Calu3 (cell line): ENCODE results near the gene DUSP7. TPM values are rescaled to one million over a fixed set of nuclear protein-coding genes. Genes with fewer than 3 reads are reported as not detected.
A peak's percentile ranks its signal among the peaks of the same experiment; 100 is the strongest.

Experiments
- BruUV-seq: library from RNA; stranded (reverse); fragments of 400-500 nt; replicated peaks from 2 replicates; lab custom pipeline; 2021; lab: Mats Ljungman, UMichigan
- CTCF ChIA-PET: fragments of 300-600 bp; sonication (Branson Sonifier 250); formaldehyde crosslinking; loops from one replicate; lab custom pipeline; 2022; ENCODE audit warnings: antibody characterized with exemption; lab: Charles Lee
- DNase-seq: peaks from one replicate; pipeline ENCODE4 v3.0.0; 2022
- H3K27ac Mint-ChIP-seq: one replicate; pipeline ENCODE4 v1.8.0; 2022; ENCODE audit warnings: mixed read lengths; ENCODE audit not compliant: unreplicated experiment
- H3K27me3 Mint-ChIP-seq: one replicate; pipeline ENCODE4 v1.8.0; 2022; ENCODE audit warnings: mixed read lengths; ENCODE audit not compliant: unreplicated experiment
- H3K36me3 Mint-ChIP-seq: one replicate; pipeline ENCODE4 v1.8.0; 2022; ENCODE audit warnings: mild to moderate bottlenecking, moderate library complexity, mixed read lengths; ENCODE audit not compliant: insufficient read depth, unreplicated experiment
- H3K4me1 Mint-ChIP-seq: one replicate; pipeline ENCODE4 v1.8.0; 2022; ENCODE audit warnings: mild to moderate bottlenecking, low read depth, mixed read lengths; ENCODE audit not compliant: unreplicated experiment
- H3K4me3 Mint-ChIP-seq: one replicate; pipeline ENCODE4 v1.8.0; 2022; ENCODE audit warnings: mild to moderate bottlenecking, low read depth, moderate library complexity, mixed read lengths; ENCODE audit not compliant: unreplicated experiment
- H3K9me3 Mint-ChIP-seq: one replicate; pipeline ENCODE4 v1.8.0; 2022; ENCODE audit warnings: low read depth, mixed read lengths; ENCODE audit not compliant: unreplicated experiment
- CTCF ChIP-seq: fragments of 200-600 bp; IDR thresholded peaks from one replicate; pipeline ENCODE4 v1.8.0; 2022; ENCODE audit warnings: antibody characterized with exemption; ENCODE audit not compliant: unreplicated experiment
- intact Hi-C: fragments of 100-400 bp; cut with micrococcal nuclease; formaldehyde crosslinking; loops from one replicate; pipeline ENCODE4 v1.10.0; 2022; ENCODE audit not compliant: unreplicated experiment
- total RNA-seq: library from RNA; stranded (reverse); gene quantifications from 2 replicates; pipeline ENCODE4 v1.2.3, GENCODE V29; 2022

The DUSP7 gene
- total RNA-seq, 1 experiment from 2014 or later, result 7.7 TPM

GRCh38 chr3:52047295-52047960, 8.9 kb downstream of the DUSP7 start:
- intact Hi-C loops, result no loop called here
- Mint-ChIP-seq H3K36me3 (no peaks in the 10 kb centered on the region), H3K27ac (no peak overlapping the region), H3K4me3 (no peak overlapping the region), H3K9me3 (no peaks in the 10 kb centered on the region), H3K27me3 (peaks cover 3% of the 10 kb centered on the region), H3K4me1 (peaks cover 11% of the 10 kb centered on the region)
- TF ChIP-seq CTCF, result no peak
- CTCF ChIA-PET, result interaction anchor here (1.4 kb wide), 1 partner anchor 9 kb away, joined by 7 read pairs; the partner anchor contains the start of gene DUSP7
- no TSS peak for BruUV-seq
- no peak for DNase-seq

- H3K27me3 Mint-ChIP-seq, result peaks cover 8% of the 10 kb centered on the region
- H3K9me3 Mint-ChIP-seq, result no peaks in the 10 kb centered on the region
- no peak overlapping the region for H3K4me3 Mint-ChIP-seq
- intact Hi-C loops, result no loop called here
- BruUV-seq, result no TSS peak
- CTCF ChIA-PET, result interaction anchor here (1.4 kb wide), 1 partner anchor 9 kb away, joined by 7 read pairs; the partner anchor contains the start of gene DUSP7
- no peak for TF ChIP-seq CTCF
- H3K4me1 Mint-ChIP-seq, result peaks cover 11% of the 10 kb centered on the region
- DNase-seq, result no peak
- no peaks in the 10 kb centered on the region for H3K36me3 Mint-ChIP-seq
- peak overlapping the region; percentile 66 for H3K27ac Mint-ChIP-seq
These were observed 9.5 kb downstream of the DUSP7 start for GRCh38 chr3:52046902-52047239.

GRCh38 chr3:52046186-52046901, 10.0 kb downstream of the DUSP7 start:
- intact Hi-C loops, result no loop called here
- H3K4me1 Mint-ChIP-seq, result peaks cover 11% of the 10 kb centered on the region
- H3K36me3 Mint-ChIP-seq, result no peaks in the 10 kb centered on the region
- TF ChIP-seq CTCF, result no peak
- CTCF ChIA-PET, result interaction anchor here (0.9 to 1.4 kb wide), 2 partner anchors 10 to 41 kb away, joined by 3 to 7 read pairs; partner anchors contain the start of gene DUSP7
- peaks cover 12% of the 10 kb centered on the region for H3K27me3 Mint-ChIP-seq
- H3K27ac Mint-ChIP-seq, result peak overlapping the region; percentile 66
- no peaks in the 10 kb centered on the region for H3K9me3 Mint-ChIP-seq
- no peak overlapping the region for H3K4me3 Mint-ChIP-seq
- no TSS peak for BruUV-seq
- DNase-seq, result peak; percentile 42

- Mint-ChIP-seq H3K27me3 (peaks cover 12% of the 10 kb centered on the region), H3K4me1 (peaks cover 16% of the 10 kb centered on the region), H3K9me3 (no peaks in the 10 kb centered on the region), H3K27ac (no peak overlapping the region), H3K4me3 (no peak overlapping the region), H3K36me3 (no peaks in the 10 kb centered on the region)
- DNase-seq, result no peak
- intact Hi-C loops, result no loop called here
- CTCF ChIA-PET, result interaction anchor here (1.1 to 1.3 kb wide), 2 partner anchors 10 to 12 kb away, joined by 3 read pairs; no protein-coding TSS in a partner anchor
- no TSS peak for BruUV-seq
- no peak for TF ChIP-seq CTCF
These were observed 11.3 kb downstream of the DUSP7 start for GRCh38 chr3:52044869-52045619.
